ENCODE measurements around the gene RUSC1.
A peak's percentile ranks its signal among the peaks of the same experiment; 100 is the strongest.

Gene RUSC1

DNA sequence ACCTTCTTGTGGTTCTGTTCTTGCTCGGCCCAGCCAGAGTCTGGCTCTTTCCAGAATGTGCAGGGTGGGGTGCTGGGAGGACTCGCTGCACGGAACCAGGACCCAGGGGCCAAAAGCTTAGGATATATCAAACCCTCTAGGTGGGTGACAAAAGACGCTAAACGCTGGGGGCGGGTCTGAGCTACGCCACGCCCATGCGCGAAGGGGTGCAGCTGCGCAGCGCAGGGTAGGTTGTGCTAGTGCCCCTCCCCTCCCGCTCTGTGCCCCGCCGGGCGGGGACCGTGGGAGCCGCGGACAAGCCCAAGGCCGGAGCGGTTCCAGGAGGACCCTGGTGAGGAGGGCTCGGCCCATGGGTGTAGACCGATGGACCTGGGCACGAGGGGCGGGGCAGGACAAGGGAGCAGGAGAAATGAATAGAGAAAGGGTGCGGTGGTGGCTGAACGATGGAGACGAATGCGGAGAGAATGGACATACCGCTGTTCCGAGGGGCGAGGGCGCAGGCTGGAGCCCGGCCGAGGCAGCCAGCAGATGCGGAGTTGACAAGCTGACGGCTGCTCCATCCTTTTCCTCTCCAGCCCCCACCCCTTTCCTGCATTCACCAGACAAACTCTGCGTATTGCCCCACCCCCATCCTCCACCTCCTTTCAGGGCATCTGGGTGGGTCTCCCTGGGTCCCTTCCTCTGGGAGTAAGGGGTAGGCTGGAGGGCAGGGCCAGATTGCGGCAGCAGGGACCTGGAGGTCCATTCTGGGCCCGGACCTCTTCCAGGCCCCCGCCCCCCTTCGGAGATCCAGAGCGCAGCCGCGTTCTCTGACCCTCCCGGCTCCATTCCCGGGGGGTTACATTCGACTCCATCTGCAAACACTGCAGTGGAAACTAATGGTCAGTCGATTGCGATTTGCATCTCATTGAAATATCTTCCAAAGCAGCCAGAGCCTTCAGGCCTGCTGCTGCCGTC lies at the start of gene RUSC1:
RUSC1 (plus strand) TSS at position 234 of the 957 bp plus-strand sequence. CDS start 880 bp downstream, outside the sequence.
- H3K36me3 ChIP-seq (ENCODE audit: low read length): no peaks in the 10 kb centered on the region
- no peaks in the 10 kb centered on the region for H3K9me3 ChIP-seq (ENCODE audit: insufficient read depth, low read length)
- H3K9me2 ChIP-seq (replicated peaks; ENCODE audit: insufficient read depth, low read length): no peaks in the 10 kb centered on the region
- no peak within 1 kb of the TSS for H3K4me3 ChIP-seq (ENCODE audit: insufficient read depth, low read length, poor library complexity, severe bottlenecking)
- 0 out of 2 replicates have a peak within 1 kb of the TSS, but pooled peaks have one; percentile 19 for H3K27ac ChIP-seq (ENCODE audit: low read depth, low read length)
- no peak within 1 kb of the TSS for H2AFZ ChIP-seq (ENCODE audit: low read depth, low read length, severe bottlenecking)
- no peak within 1 kb of the TSS for H3K9ac ChIP-seq (ENCODE audit: low read length)
- H3K79me2 ChIP-seq (ENCODE audit: insufficient read depth, low read length): no peaks in the 10 kb centered on the region
- peak within 1 kb of the TSS; percentile 25 for H3K4me2 ChIP-seq (ENCODE audit: low read depth, low read length, poor library complexity, severe bottlenecking)
- no peaks in the 10 kb centered on the region for H4K20me1 ChIP-seq (ENCODE audit: low read depth, low read length)
- H3F3A ChIP-seq (ENCODE audit: insufficient read depth): peaks cover 26% of the 10 kb centered on the region
- H3K27me3 ChIP-seq (ENCODE audit: low read length): no peaks in the 10 kb centered on the region
- TF ChIP-seq EZH2phosphoT487 (conservative IDR thresholded peaks at IDR 0.05; ENCODE audit: low read length): no peak

- H3K9me2 ChIP-seq (replicated peaks; ENCODE audit: insufficient read depth, low read length): no peaks in the 10 kb centered on the region
- H3K36me3 ChIP-seq (ENCODE audit: low read length): peaks cover 16% of the 10 kb centered on the region; the same call in 1 of the 2 replicates
- no peaks in the 10 kb centered on the region for H4K20me1 ChIP-seq (ENCODE audit: low read depth, low read length)
- peaks cover 24% of the 10 kb centered on the region for H3K79me2 ChIP-seq (ENCODE audit: insufficient read depth, low read length)
- H3K9ac ChIP-seq (ENCODE audit: low read length): peak overlapping the region; percentile 89
- H3K9me3 ChIP-seq (ENCODE audit: insufficient read depth, low read length): no peaks in the 10 kb centered on the region
- TF ChIP-seq CTCF (IDR thresholded peaks at IDR 0.05; ENCODE audit: insufficient read depth, low read length, poor library complexity, severe bottlenecking): no peak
- no peak for TF ChIP-seq EZH2phosphoT487 (conservative IDR thresholded peaks at IDR 0.05; ENCODE audit: low read length)
- no peak overlapping the region for H2AFZ ChIP-seq (ENCODE audit: low read depth, low read length, severe bottlenecking)
- H3K4me2 ChIP-seq (ENCODE audit: low read depth, low read length, poor library complexity, severe bottlenecking): peak overlapping the region; percentile 62
- peaks cover 18% of the 10 kb centered on the region for H3F3A ChIP-seq (ENCODE audit: insufficient read depth)
- peak overlapping the region; percentile 74 for H3K27ac ChIP-seq (ENCODE audit: low read depth, low read length)
- peak overlapping the region; percentile 88 for H3K4me3 ChIP-seq (ENCODE audit: insufficient read depth, low read length, poor library complexity, severe bottlenecking)
- no peaks in the 10 kb centered on the region for H3K27me3 ChIP-seq (ENCODE audit: low read length)
Observed at GRCh38 chr1:155272466-155273342, 48.0 kb upstream of the RUSC1 start.

DNA sequence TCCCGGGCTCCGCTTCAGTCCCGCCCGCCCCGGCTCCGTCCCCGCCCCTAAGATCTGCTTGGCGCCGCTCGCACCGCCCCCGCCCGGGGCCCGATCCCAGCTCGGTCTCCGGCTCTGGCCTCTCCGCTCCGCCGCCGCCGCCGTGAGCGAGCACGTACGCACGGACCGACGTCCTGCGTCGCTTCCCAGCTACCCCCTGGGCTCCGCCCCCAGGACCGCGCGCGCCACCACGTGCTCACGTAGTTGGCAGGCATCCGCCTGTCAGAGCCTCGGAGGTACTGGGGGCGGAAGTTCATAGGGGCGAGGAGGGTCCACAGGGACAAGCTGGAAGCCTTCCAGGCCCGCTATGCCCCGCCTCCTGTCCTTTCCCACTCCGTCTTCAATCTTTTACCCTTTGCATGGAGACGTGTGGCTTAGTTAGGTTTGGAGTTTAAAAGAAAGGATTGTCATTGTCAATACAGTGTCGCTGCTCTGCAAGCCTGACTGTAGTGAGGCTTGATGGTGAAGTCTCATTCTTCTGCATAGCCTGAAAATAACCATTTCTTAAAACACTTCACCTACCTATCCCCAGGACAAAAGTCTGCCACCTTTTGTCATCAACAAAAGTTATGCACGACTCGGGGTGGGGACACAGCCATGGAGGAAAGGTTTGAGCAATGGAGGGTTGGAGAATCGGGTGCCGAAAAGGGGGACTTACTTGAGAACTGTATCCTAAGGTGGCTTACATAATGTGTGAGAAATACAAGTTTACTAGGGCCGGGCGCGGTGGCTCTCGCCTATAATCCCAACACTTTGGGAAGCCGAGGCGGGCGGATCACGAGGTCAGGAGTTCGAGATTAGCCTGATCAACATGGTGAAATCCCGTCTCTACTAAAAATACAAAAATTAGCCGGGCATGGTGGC lies 47.1 kb upstream of the RUSC1 start, which contains the start of gene CLK2:
CLK2 (minus strand) TSS at position 162 of the 903 bp plus-strand sequence. CDS start 2,527 bp downstream, outside the sequence.
- H3K27me3 ChIP-seq (ENCODE audit: low read length): no peaks in the 10 kb centered on the region
- peaks cover 26% of the 10 kb centered on the region for H3F3A ChIP-seq (ENCODE audit: insufficient read depth)
- no peaks in the 10 kb centered on the region for H4K20me1 ChIP-seq (ENCODE audit: low read depth, low read length)
- peak within 1 kb of the TSS; percentile 88 for H3K4me3 ChIP-seq (ENCODE audit: insufficient read depth, low read length, poor library complexity, severe bottlenecking)
- H3K9me2 ChIP-seq (replicated peaks; ENCODE audit: insufficient read depth, low read length): no peaks in the 10 kb centered on the region
- peak within 1 kb of the TSS; percentile 62 for H3K4me2 ChIP-seq (ENCODE audit: low read depth, low read length, poor library complexity, severe bottlenecking)
- peak within 1 kb of the TSS; percentile 7 for H2AFZ ChIP-seq (ENCODE audit: low read depth, low read length, severe bottlenecking)
- H3K27ac ChIP-seq (ENCODE audit: low read depth, low read length): peak within 1 kb of the TSS; percentile 74
- H3K36me3 ChIP-seq (ENCODE audit: low read length): peaks cover 11% of the 10 kb centered on the region; the same call in 1 of the 2 replicates
- H3K9ac ChIP-seq (ENCODE audit: low read length): peak within 1 kb of the TSS; percentile 89
- H3K79me2 ChIP-seq (ENCODE audit: insufficient read depth, low read length): peaks cover 27% of the 10 kb centered on the region
- H3K9me3 ChIP-seq (ENCODE audit: insufficient read depth, low read length): no peaks in the 10 kb centered on the region
- no peak for TF ChIP-seq EZH2phosphoT487 (conservative IDR thresholded peaks at IDR 0.05; ENCODE audit: low read length)
- TF ChIP-seq CTCF (IDR thresholded peaks at IDR 0.05; ENCODE audit: insufficient read depth, low read length, poor library complexity, severe bottlenecking): no peak

Measured in SU-DHL-6 (cell line).